ENCODE data around the gene ACSL5.

GRCh38 chr10:112395809-112396530 is 22.1 kb downstream of the ACSL5 start:
- TF ChIP-seq CTCF (IDR thresholded peaks at IDR 0.05) (no peak), POLR2A (IDR thresholded peaks at IDR 0.05) (no peak)
